HepG2 (cell line): Measurements from ENCODE around the gene PRTN3. TPM values are rescaled to one million over a fixed set of nuclear protein-coding genes. Genes with fewer than 3 reads are reported as not detected.
A peak's percentile ranks its signal among the peaks of the same experiment; 100 is the strongest.

Source experiments
- AKNA ChIP-seq: sonication (generic); formaldehyde crosslinking; IDR thresholded peaks from 2 replicates; pipeline ENCODE4 v1.4.0; 2020; ENCODE audit warnings: missing genetic modification reagents, borderline replicate concordance
- CREB1 ChIP-seq, 2 experiments: fragments of 450-650 bp in 1 of 2; IDR thresholded peaks; 2 replicates each; pipeline ENCODE4 v1.6.1; 2016 to 2017; ENCODE audit warnings: control low read depth in 1 of 2, mild to moderate bottlenecking in 1 of 2, missing compliant biosample characterization in 1 of 2, missing genetic modification characterization in 1 of 2
- CREBL2 ChIP-seq: sonication (generic); formaldehyde crosslinking; IDR thresholded peaks from 2 replicates; pipeline ENCODE4 v1.8.1; 2023; ENCODE audit warnings: missing genetic modification reagents, mild to moderate bottlenecking, borderline replicate concordance
- MAX ChIP-seq: IDR thresholded peaks from 2 replicates; pipeline ENCODE4 v1.6.1; 2012; ENCODE audit warnings: inconsistent platforms
- NCOA1 ChIP-seq: sonication (generic); formaldehyde crosslinking; IDR thresholded peaks from 2 replicates; pipeline ENCODE4 v1.9.0; 2021; ENCODE audit warnings: missing genetic modification reagents
- NFAT5 ChIP-seq: sonication (generic); formaldehyde crosslinking; IDR thresholded peaks from 2 replicates; pipeline ENCODE4 v1.4.0; 2020; ENCODE audit warnings: missing genetic modification reagents
- NFKB2 ChIP-seq: sonication (generic); formaldehyde crosslinking; IDR thresholded peaks from 2 replicates; pipeline ENCODE4 v1.4.0; 2020; ENCODE audit warnings: missing genetic modification reagents, borderline replicate concordance
- NR3C1 ChIP-seq: sonication (generic); formaldehyde crosslinking; IDR thresholded peaks from 2 replicates; pipeline ENCODE4 v1.4.0; 2020; ENCODE audit warnings: missing genetic modification reagents
- PRDM15 ChIP-seq: sonication (generic); formaldehyde crosslinking; IDR thresholded peaks from 2 replicates; pipeline ENCODE4 v1.4.0; 2020; ENCODE audit warnings: missing genetic modification reagents
- TSC22D2 ChIP-seq: sonication (generic); formaldehyde crosslinking; IDR thresholded peaks from 2 replicates; pipeline ENCODE4 v1.5.1; 2020; ENCODE audit warnings: missing genetic modification reagents, mild to moderate bottlenecking, borderline replicate concordance
- ZBTB42 ChIP-seq: sonication (generic); formaldehyde crosslinking; IDR thresholded peaks from 2 replicates; pipeline ENCODE4 v1.5.0; 2020; ENCODE audit warnings: mild to moderate bottlenecking, missing genetic modification reagents
- ZFP36 ChIP-seq: fragments of 150-350 bp; IDR thresholded peaks from 2 replicates; pipeline ENCODE4 v1.6.1; 2018; ENCODE audit warnings: borderline replicate concordance, low read length, low read depth; ENCODE audit not compliant: partially characterized antibody
- ZNF354B ChIP-seq: sonication (generic); formaldehyde crosslinking; IDR thresholded peaks from 2 replicates; pipeline ENCODE4 v1.8.0; 2022; ENCODE audit warnings: mild to moderate bottlenecking, missing genetic modification reagents
- ZSCAN25 ChIP-seq: sonication (generic); formaldehyde crosslinking; IDR thresholded peaks from 2 replicates; pipeline ENCODE4 v1.8.0; 2022; ENCODE audit warnings: mild to moderate bottlenecking, missing genetic modification reagents
- polyA plus RNA-seq, 8 experiments: library from polyadenylated mRNA; depleted of rRNA in 3 of 8; stranded (reverse) in 7 of 8; unstranded in 1 of 8; fragments of >200 nt; fragmentation: Illumina TruSeq in 4 of 8; extraction: Trizol in 4 of 8; gene quantifications; 2 replicates each; pipeline versions ENCODE4 v1.2.1 to v1.2.3, GENCODE V29; 2011 to 2016; ENCODE audit warnings: low read depth in 4 of 8, missing spikeins in 1 of 8, mixed read lengths in 1 of 8; ENCODE audit not compliant: insufficient read depth in 1 of 8
- total RNA-seq, 5 experiments: library from RNA; depleted of rRNA; stranded (reverse); fragments of >200 nt; fragmentation: Illumina TruSeq; extraction: Trizol; gene quantifications; 2 replicates each; pipeline ENCODE4 v1.2.3, GENCODE V29; 2016; ENCODE audit warnings: low read depth in 1 of 5

Gene PRTN3
- total and polyA plus RNA-seq, 2 of the 13 experiments (the other 11 are each of a cell fraction or from before 2014, with no cell fraction given) = not detected

- no peak for TF ChIP-seq ZNF354B (CRISPR knock-in tag)
- no peak for TF ChIP-seq NCOA1
- TF ChIP-seq ZSCAN25 (CRISPR knock-in tag) = no peak
- TF ChIP-seq MAX = peak; percentile 33; the same call in 1 of the 2 replicates
- no peak for TF ChIP-seq NR3C1 (CRISPR knock-in tag)
- TF ChIP-seq PRDM15 (CRISPR knock-in tag) = no peak
- no peak for TF ChIP-seq TSC22D2 (CRISPR knock-in tag)
- TF ChIP-seq AKNA = no peak
- TF ChIP-seq NFKB2 (CRISPR knock-in tag) = no peak
- no peak for TF ChIP-seq ZFP36
- no peak for TF ChIP-seq NFAT5 (CRISPR knock-in tag)
- no peak for TF ChIP-seq CREBL2 (CRISPR knock-in tag)
- no peak for TF ChIP-seq ZBTB42 (CRISPR knock-in tag)
- no peak for TF ChIP-seq CREB1 (IDR thresholded peaks at IDR 0.05)
- TF ChIP-seq CREB1 (CRISPR knock-in tag; IDR thresholded peaks at IDR 0.05) = no peak
These were observed 41.5 kb upstream of the PRTN3 start (continued) for GRCh38 chr19:799076-799881.
